CD4-positive, alpha-beta T cell (primary cell): ENCODE results near the gene KIAA0319L. TPM values are rescaled to one million over a fixed set of nuclear protein-coding genes. Genes with fewer than 3 reads are reported as not detected.
"Not testable (repeated sequence)": the region's sequence is repeated elsewhere in the genome, so short reads cannot be mapped to it uniquely, and the experiment has no call there.

Experiments
- ATAC-seq: fragments of 200-7000 bp; cut with Tn5 transposase; one replicate; pipeline ENCODE4 v1.10.0; 2022; ENCODE audit warnings: mild to moderate bottlenecking; ENCODE audit not compliant: poor library complexity
- CTCF ChIA-PET: fragments of 350-600 bp; sonication (Branson Sonifier 250); formaldehyde crosslinking; loops from one replicate; lab custom pipeline; 2021; ENCODE audit warnings: antibody characterized with exemption, inconsistent platforms; lab: Charles Lee
- POLR2A ChIA-PET: fragments of 350-600 bp; sonication (Branson Sonifier 250); formaldehyde crosslinking; loops from one replicate; lab custom pipeline; 2021; ENCODE audit warnings: antibody characterized with exemption, inconsistent platforms; lab: Charles Lee
- DNase-seq, 14 experiments: peaks; one replicate each; pipeline ENCODE4 v3.0.0-alpha.2; 2013 to 2020; ENCODE audit warnings: mixed read lengths in 2 of 14
- H3K27ac ChIP-seq, 2 donors: one replicate each; pipeline versions ENCODE4 v1.5.1 to v1.7.0; 2013; ENCODE audit warnings: low read length in 2 of 2, low read depth in 1 of 2, mild to moderate bottlenecking in 1 of 2
- H3K27me3 ChIP-seq, 2 experiments: 1 replicate in 1 of 2; 2 replicates in 1 of 2; pipeline versions ENCODE4 v1.6.1 to v1.7.0; 2013; ENCODE audit warnings: low read length in 2 of 2, control low read depth in 1 of 2, mild to moderate bottlenecking in 1 of 2, moderate library complexity in 1 of 2; ENCODE audit not compliant: insufficient read depth in 2 of 2, control insufficient read depth in 1 of 2
- H3K36me3 ChIP-seq: one replicate; pipeline ENCODE4 v1.6.1; 2013; ENCODE audit warnings: low read length, control low read depth; ENCODE audit not compliant: insufficient read depth
- H3K4me1 ChIP-seq: one replicate; pipeline ENCODE4 v1.6.1; 2013; ENCODE audit warnings: low read length, control low read depth; ENCODE audit not compliant: insufficient read depth
- H3K4me3 ChIP-seq: one replicate; pipeline ENCODE4 v1.5.1; 2013; ENCODE audit warnings: mild to moderate bottlenecking, low read length, moderate library complexity
- H3K9me3 ChIP-seq, 2 experiments: 1 replicate in 1 of 2; 2 replicates in 1 of 2; pipeline versions ENCODE4 v1.6.1 to v1.7.0; 2013; ENCODE audit warnings: low read length in 2 of 2, mild to moderate bottlenecking in 2 of 2, control low read depth in 1 of 2, moderate library complexity in 1 of 2; ENCODE audit not compliant: control insufficient read depth in 1 of 2, insufficient read depth in 1 of 2
- H3K27ac Mint-ChIP-seq: one replicate; pipeline ENCODE4 v1.8.0; 2020; ENCODE audit warnings: mixed read lengths
- H3K27me3 Mint-ChIP-seq: one replicate; pipeline ENCODE4 v1.8.0; 2021; ENCODE audit warnings: mixed read lengths
- H3K36me3 Mint-ChIP-seq: one replicate; pipeline ENCODE4 v1.8.0; 2021; ENCODE audit warnings: low read depth, mixed read lengths
- H3K4me1 Mint-ChIP-seq: one replicate; pipeline ENCODE4 v1.8.0; 2021; ENCODE audit warnings: low read depth, mixed read lengths
- H3K4me3 Mint-ChIP-seq: one replicate; pipeline ENCODE4 v1.8.0; 2020; ENCODE audit warnings: mild to moderate bottlenecking, mixed read lengths
- H3K9me3 Mint-ChIP-seq: one replicate; pipeline ENCODE4 v1.8.0; 2020; ENCODE audit warnings: mixed read lengths
- intact Hi-C, 2 experiments: fragments of 100-400 bp; cut with DNase I in 1 of 2; cut with micrococcal nuclease in 1 of 2; formaldehyde crosslinking; loops; one replicate each; pipeline versions ENCODE4 v1.15.1 to v1.9.0; 2023 to 2025; cut with DNase I, micrococcal nuclease
- total RNA-seq, 174 experiments: library from RNA in 2 of 174; stranded (reverse) in 2 of 174; gene quantifications; one replicate each; pipeline ENCODE4 v1.2.3 and lab custom pipeline; 2021 to 2026
- TF ChIP-seq, protein P1 (sequence below): fragments of 200-600 bp; IDR thresholded peaks from one replicate; pipeline ENCODE4 v1.8.0; 2022; ENCODE audit warnings: antibody characterized with exemption, mild to moderate bottlenecking

KIAA0319L gene
- total RNA-seq, 2 experiments from 2014 or later: 50.9 to 53.3 TPM

DNA sequence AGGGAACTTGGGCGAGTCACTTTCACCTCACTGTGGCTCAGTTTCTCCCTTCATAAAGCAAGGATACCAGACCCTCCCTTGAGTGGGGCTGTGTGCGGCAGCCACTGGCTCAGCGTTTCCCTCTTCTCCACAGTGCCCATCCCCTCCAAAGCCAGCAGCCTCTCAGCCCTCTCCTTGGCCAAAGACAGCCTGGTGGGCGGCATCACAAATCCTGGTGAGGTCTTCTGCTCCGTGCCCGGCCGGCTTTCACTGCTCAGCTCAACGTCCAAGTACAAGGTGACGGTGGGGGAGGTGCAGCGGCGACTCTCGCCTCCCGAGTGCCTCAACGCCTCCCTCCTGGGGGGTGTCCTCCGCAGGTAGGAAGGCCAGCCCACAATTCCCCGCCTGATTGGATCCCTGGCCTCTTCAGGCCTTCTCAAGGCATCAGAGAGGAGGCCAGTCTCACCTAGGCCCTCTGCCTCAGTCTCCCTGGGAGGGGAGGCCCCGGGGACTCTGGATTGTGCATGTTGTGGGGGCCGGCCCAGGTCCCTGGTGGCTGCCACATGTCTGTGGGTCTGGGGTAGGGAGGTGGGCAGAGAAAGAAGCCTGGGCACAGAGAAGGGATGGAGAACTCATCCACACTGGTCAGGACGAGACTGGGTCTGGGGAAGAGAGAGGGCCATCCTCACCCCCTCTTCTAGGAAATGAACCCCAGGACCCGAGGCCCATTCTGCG, 31.2 kb upstream of the KIAA0319L start:
- no peak overlapping the region for H3K27ac Mint-ChIP-seq
- no peak for ATAC-seq
- CTCF ChIA-PET: no interaction called here

DNA sequence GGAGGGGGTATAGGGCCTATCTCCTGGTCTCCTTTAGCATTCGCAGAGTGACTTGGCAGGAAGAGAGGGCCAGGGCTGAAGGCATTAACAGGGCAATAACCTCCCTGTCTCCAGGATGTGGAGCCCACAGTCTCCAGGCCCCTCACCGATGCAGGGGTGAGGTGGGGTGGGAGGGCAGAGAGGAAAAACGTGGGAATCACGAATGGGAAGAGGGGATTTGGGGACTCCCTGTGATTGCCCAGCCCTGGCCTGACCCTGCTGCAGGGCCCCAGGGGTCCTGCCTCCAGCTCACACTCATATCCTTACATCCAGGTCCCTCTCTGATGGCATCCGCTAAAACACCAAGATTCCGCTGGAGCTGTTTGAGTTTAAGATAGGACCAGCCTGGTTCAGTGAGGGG, 30.5 kb upstream of the KIAA0319L start:
- H3K4me3 Mint-ChIP-seq: no peak overlapping the region
- no peaks in the 10 kb centered on the region for H3K27me3 ChIP-seq
- peaks cover 11% of the 10 kb centered on the region for H3K36me3 ChIP-seq
- H3K27ac Mint-ChIP-seq: no peak overlapping the region
- ChIA-PET POLR2A (no interaction called here), CTCF (no interaction called here)
- H3K27me3 Mint-ChIP-seq: no peaks in the 10 kb centered on the region
- H3K4me3 ChIP-seq: no peak overlapping the region
- DNase-seq (no peak), ATAC-seq (no peak)
- TF ChIP-seq, protein P1, sequence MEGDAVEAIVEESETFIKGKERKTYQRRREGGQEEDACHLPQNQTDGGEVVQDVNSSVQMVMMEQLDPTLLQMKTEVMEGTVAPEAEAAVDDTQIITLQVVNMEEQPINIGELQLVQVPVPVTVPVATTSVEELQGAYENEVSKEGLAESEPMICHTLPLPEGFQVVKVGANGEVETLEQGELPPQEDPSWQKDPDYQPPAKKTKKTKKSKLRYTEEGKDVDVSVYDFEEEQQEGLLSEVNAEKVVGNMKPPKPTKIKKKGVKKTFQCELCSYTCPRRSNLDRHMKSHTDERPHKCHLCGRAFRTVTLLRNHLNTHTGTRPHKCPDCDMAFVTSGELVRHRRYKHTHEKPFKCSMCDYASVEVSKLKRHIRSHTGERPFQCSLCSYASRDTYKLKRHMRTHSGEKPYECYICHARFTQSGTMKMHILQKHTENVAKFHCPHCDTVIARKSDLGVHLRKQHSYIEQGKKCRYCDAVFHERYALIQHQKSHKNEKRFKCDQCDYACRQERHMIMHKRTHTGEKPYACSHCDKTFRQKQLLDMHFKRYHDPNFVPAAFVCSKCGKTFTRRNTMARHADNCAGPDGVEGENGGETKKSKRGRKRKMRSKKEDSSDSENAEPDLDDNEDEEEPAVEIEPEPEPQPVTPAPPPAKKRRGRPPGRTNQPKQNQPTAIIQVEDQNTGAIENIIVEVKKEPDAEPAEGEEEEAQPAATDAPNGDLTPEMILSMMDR: no peak
- H3K9me3 ChIP-seq: no peaks in the 10 kb centered on the region
- intact Hi-C loops: no loop called here
- H3K27ac ChIP-seq: no peak overlapping the region
- H3K4me1 ChIP-seq: peaks cover 6% of the 10 kb centered on the region
- peaks cover 5% of the 10 kb centered on the region for H3K36me3 Mint-ChIP-seq
- H3K9me3 Mint-ChIP-seq: no peaks in the 10 kb centered on the region
- peaks cover 6% of the 10 kb centered on the region for H3K4me1 Mint-ChIP-seq

More for the DNA sequence above, 31.2 kb upstream of the KIAA0319L start:
- no peak overlapping the region for H3K4me3 ChIP-seq
- peaks cover 12% of the 10 kb centered on the region for H3K4me1 ChIP-seq
- intact Hi-C loops: no loop called here
- peaks cover 11% of the 10 kb centered on the region for H3K36me3 ChIP-seq
- no peak overlapping the region for H3K4me3 Mint-ChIP-seq
- no peak for DNase-seq
- TF ChIP-seq, protein P1: no peak
- H3K27me3 ChIP-seq: no peaks in the 10 kb centered on the region
- no peaks in the 10 kb centered on the region for H3K9me3 ChIP-seq
- H3K27ac ChIP-seq: no peak overlapping the region
- peaks cover 5% of the 10 kb centered on the region for H3K36me3 Mint-ChIP-seq
- peaks cover 12% of the 10 kb centered on the region for H3K4me1 Mint-ChIP-seq
- no peaks in the 10 kb centered on the region for H3K27me3 Mint-ChIP-seq
- POLR2A ChIA-PET: no interaction called here
- no peaks in the 10 kb centered on the region for H3K9me3 Mint-ChIP-seq

DNA sequence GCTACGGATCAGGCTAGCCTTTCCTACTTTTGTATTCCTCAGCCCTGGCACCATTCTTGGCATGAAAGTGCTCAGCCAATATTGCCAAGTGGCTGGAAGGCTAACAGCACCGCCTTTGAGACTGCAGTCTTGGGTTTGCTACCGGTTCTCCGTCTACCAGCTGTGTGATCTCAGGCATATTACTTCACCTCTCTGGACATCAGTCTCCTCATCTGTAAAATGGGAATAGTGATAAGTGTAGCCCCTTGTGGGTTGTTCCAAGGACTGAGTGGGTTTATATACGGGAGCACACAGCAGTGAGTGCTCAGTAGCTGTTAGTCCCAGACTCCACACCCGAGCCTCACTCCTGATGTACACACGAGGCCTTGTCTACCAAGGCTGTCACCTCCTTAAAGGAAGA, 29.6 kb upstream of the KIAA0319L start:
- no peaks in the 10 kb centered on the region for H3K9me3 Mint-ChIP-seq
- ChIA-PET POLR2A (no interaction called here), CTCF (no interaction called here)
- no peak overlapping the region for H3K27ac Mint-ChIP-seq
- H3K4me1 Mint-ChIP-seq: peaks cover 4% of the 10 kb centered on the region
- H3K27me3 ChIP-seq: no peaks in the 10 kb centered on the region
- no peak overlapping the region for H3K4me3 ChIP-seq
- peaks cover 11% of the 10 kb centered on the region for H3K36me3 ChIP-seq
- intact Hi-C loops: no loop called here
- TF ChIP-seq, protein P1: no peak
- H3K27me3 Mint-ChIP-seq: no peaks in the 10 kb centered on the region
- no peak overlapping the region for H3K27ac ChIP-seq
- no peaks in the 10 kb centered on the region for H3K9me3 ChIP-seq
- peaks cover 2% of the 10 kb centered on the region for H3K4me1 ChIP-seq
- H3K36me3 Mint-ChIP-seq: peaks cover 5% of the 10 kb centered on the region
- ATAC-seq (no peak), DNase-seq (no peak)
- H3K4me3 Mint-ChIP-seq: no peak overlapping the region

DNA sequence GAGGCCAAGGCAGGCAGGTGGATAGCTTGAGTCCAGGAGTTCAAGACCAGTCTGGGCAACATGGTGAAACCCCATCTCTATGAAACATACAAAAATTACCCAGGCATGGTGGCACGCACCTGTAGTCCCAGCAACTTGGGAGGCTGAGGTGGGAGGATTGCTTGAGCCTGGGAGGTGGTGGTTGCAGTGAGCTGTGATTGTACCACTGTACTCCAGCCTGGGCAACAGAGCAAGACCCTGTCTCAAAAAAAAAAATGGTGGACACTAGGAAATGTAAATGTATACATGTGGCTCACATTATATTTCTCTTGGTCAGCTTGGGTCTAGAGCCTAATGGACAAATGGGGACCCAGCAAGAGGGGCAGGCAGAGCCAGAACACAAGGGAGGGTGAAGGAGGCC, 28.6 kb upstream of the KIAA0319L start:
- ATAC-seq, H3K4me1 Mint-ChIP-seq, H3K27ac Mint-ChIP-seq, DNase-seq, H3K4me1 ChIP-seq, H3K27me3 Mint-ChIP-seq, H3K27me3 ChIP-seq, H3K4me3 Mint-ChIP-seq, H3K9me3 Mint-ChIP-seq, H3K36me3 ChIP-seq, H3K4me3 ChIP-seq, POLR2A ChIA-PET, H3K36me3 Mint-ChIP-seq, intact Hi-C loops, H3K9me3 ChIP-seq, H3K27ac ChIP-seq: not testable (repeated sequence)
- CTCF ChIA-PET: interaction anchor here (0.6 kb wide), 1 partner anchor 295 kb away, joined by 3 read pairs; no protein-coding TSS in a partner anchor
